Ishikawa (cell line): ENCODE measurements around the gene PTPRE.

Source experiments
- CREB1 ChIP-seq: IDR thresholded peaks from 2 replicates; pipeline ENCODE4 v1.6.1; 2012; ENCODE audit warnings: low read depth
- MAX ChIP-seq: IDR thresholded peaks from 2 replicates; pipeline ENCODE4 v1.6.1; 2012
- RAD21 ChIP-seq: IDR thresholded peaks from 2 replicates; pipeline ENCODE4 v1.6.1; 2012; ENCODE audit warnings: low read depth
- TCF12 ChIP-seq: IDR thresholded peaks from 2 replicates; pipeline ENCODE4 v1.6.1; 2012; ENCODE audit warnings: low read depth
- YY1 ChIP-seq: IDR thresholded peaks from 2 replicates; pipeline ENCODE4 v1.6.1; 2012; ENCODE audit warnings: low read depth
- ZBTB7A ChIP-seq: IDR thresholded peaks from 2 replicates; pipeline ENCODE4 v1.6.1; 2012; ENCODE audit warnings: low read depth

- TF ChIP-seq RAD21 (no peak), CREB1 (no peak), MAX (no peak), YY1 (no peak), TCF12 (no peak), ZBTB7A (no peak)
Observed at GRCh38 chr10:128061306-128062300, 154.7 kb downstream of the PTPRE start.
